B cell (primary cell): ENCODE data around the gene CDY2B.
"Not testable (repeated sequence)": the region's sequence is repeated elsewhere in the genome, so short reads cannot be mapped to it uniquely, and the experiment has no call there.

Experiments used
- CTCF ChIP-seq: fragments of 200-600 bp; IDR thresholded peaks from one replicate; pipeline ENCODE4 v1.8.0; 2022; ENCODE audit warnings: antibody characterized with exemption, mild to moderate bottlenecking
- EZH2 ChIP-seq: IDR thresholded peaks from 2 replicates; pipeline ENCODE4 v1.6.1; 2012; ENCODE audit warnings: borderline replicate concordance, low read depth, mild to moderate bottlenecking, moderate library complexity, low read length; ENCODE audit not compliant: insufficient read depth, poor library complexity, severe bottlenecking

- not testable (repeated sequence) for TF ChIP-seq CTCF, EZH2
Measured at GRCh38 chrY:17832149-17832548, 47.9 kb downstream of the CDY2B start.
